IMR-90 (cell line): Measurements from ENCODE around the gene PRPSAP1.

Experiments used
- CTCF ChIP-seq: conservative IDR thresholded peaks from 2 replicates; pipeline ENCODE4 v1.5.1; 2012; ENCODE audit warnings: mild to moderate bottlenecking, low read depth, low read length, improper control_type of control experiment
- FOS ChIP-seq: fragments of 150-350 bp; IDR thresholded peaks from 2 replicates; pipeline ENCODE4 v1.6.1; 2016; ENCODE audit warnings: low read depth, low read length
- MAFK ChIP-seq: IDR thresholded peaks from 2 replicates; pipeline ENCODE4 v1.6.1; 2012; ENCODE audit warnings: low read depth, low read length, improper control_type of control experiment
- NFE2L2 ChIP-seq: fragments of 150-350 bp; IDR thresholded peaks from 2 replicates; pipeline ENCODE4 v1.6.1; 2016; ENCODE audit warnings: low read depth, mild to moderate bottlenecking, low read length
- POLR2A ChIP-seq: IDR thresholded peaks from 2 replicates; pipeline ENCODE4 v1.6.1; 2012; ENCODE audit warnings: mild to moderate bottlenecking, low read depth, low read length
- RCOR1 ChIP-seq: IDR thresholded peaks from 2 replicates; pipeline ENCODE4 v1.6.1; 2012; ENCODE audit warnings: mild to moderate bottlenecking, low read length, improper control_type of control experiment; ENCODE audit not compliant: insufficient replicate concordance
- USF2 ChIP-seq: fragments of 150-350 bp; IDR thresholded peaks from 2 replicates; pipeline ENCODE4 v1.6.1; 2017; ENCODE audit warnings: mild to moderate bottlenecking, antibody characterized with exemption, low read length, low read depth

DNA sequence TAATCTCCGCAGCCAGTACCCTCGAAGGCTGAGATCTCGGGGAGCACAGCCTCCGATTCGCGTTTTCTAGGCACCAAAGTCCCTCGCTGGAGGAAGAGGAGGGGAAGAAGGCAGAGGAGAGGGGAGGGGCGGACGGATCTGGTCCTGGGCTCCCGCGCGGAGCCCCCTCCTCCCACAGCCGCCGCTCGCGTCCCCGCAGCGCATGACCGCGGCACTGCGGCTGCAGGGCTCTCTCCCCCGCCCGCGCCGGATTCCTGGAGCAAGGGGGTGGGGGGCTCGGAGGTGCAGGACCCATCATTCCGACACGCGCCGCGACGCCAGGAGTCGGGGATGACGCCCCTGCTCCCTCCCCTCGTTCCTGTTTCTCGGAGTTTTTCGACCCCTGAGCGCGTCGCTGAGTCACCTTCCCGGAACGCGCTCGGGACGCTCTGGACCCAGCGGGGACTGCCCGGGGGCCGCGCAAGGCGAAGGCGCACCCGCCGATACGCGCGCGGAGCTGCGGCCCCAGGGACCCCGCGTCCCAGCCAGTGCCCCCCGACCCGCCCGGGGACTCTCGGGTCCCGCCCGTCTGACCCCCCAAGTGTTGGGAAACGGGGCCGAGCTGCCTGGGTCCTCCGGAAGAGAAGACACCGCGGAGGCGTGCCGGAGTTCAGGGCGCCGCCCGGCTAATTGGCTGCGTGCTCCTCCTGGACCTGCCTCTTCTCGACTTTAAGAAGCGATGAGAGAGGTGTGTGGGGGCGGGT lies 29.3 kb upstream of the PRPSAP1 start:
- TF ChIP-seq CTCF = no peak
- peak; percentile 74 for TF ChIP-seq FOS
- TF ChIP-seq USF2 = peak; percentile 6; the same call in 1 of the 2 replicates
- TF ChIP-seq POLR2A = peak; percentile 86
- no peak for TF ChIP-seq MAFK
- no peak for TF ChIP-seq NFE2L2
- peak; percentile 16 for TF ChIP-seq RCOR1
